ENCODE results near the gene ADAMTSL5. TPM values are rescaled to one million over a fixed set of nuclear protein-coding genes. Genes with fewer than 3 reads are reported as not detected.

The ADAMTSL5 gene
- total and polyA plus RNA-seq, 2 of the 13 experiments (the other 11 are each of a cell fraction or from before 2014, with no cell fraction given): 0.60 to 2.7 TPM

DNA sequence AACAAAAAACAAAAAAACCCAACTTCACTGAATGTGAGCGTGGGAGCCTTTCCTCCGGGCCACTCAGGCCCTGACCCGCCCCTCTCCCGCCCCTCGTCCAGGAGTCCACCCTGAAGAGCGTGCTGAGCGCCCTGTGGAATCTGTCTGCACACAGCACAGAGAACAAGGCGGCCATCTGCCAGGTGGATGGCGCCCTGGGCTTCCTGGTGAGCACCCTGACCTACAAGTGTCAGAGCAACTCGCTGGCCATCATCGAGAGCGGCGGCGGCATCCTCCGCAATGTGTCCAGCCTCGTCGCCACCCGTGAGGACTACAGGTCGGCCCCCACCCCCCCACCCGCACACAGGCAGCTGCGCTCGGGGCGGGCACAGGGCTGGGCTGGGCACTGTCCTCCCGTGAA, 51.0 kb downstream of the ADAMTSL5 start:
- no peak overlapping the region for H3K9ac ChIP-seq (ENCODE audit: insufficient read depth, low read depth, low read length)
- H3K4me2 ChIP-seq (ENCODE audit: low read depth, low read length): no peak overlapping the region
- no peaks in the 10 kb centered on the region for H3K79me2 ChIP-seq (ENCODE audit: insufficient read depth, low read length)
- no peaks in the 10 kb centered on the region for H3K9me3 ChIP-seq (ENCODE audit: low read length)
- ChIA-PET CTCF (ENCODE audit: low intra/inter-chr PET ratio, low total read pairs) (no interaction called here), POLR2A (no interaction called here)
- intact Hi-C loops (cut with micrococcal nuclease; ENCODE audit: unreplicated experiment) (no loop called here), in situ Hi-C loops (cut with HindIII; ENCODE audit: extremely low pct_ligation_motif_present, low pct_unique_long_range_greater_than_20kb) (no loop called here)
- H3K27ac ChIP-seq (ENCODE audit: extremely low read length, insufficient read depth, low read length): no peak overlapping the region
- no peak overlapping the region for H2AFZ ChIP-seq (ENCODE audit: low read length)
- WGBS (ENCODE audit: low lambda C conversion rate): 8% methylated on average over 2 of the region's 24 CpGs
- DNase-seq (ENCODE audit: low spot score) (peak; percentile 49), FAIRE-seq (no peak), ATAC-seq (peak; percentile 73)
- H3K36me3 ChIP-seq (replicated peaks in 1 of 2; ENCODE audit: control insufficient read depth in 1 of 2, insufficient read depth in 2 of 2, low read length in 2 of 2): no peaks in the 10 kb centered on the region
- no TSS peak for BruUV-seq (replicated peaks)
- H3K4me3 ChIP-seq (replicated peaks in 1 of 3; ENCODE audit: insufficient read depth in 1 of 3, low read depth in 2 of 3, low read length in 3 of 3): no peak overlapping the region
- peaks cover 5% of the 10 kb centered on the region; the same call in 1 of the 2 replicates for H4K20me1 ChIP-seq (ENCODE audit: insufficient read depth, low read length)
- peaks cover 15% of the 10 kb centered on the region for H3K4me1 ChIP-seq (ENCODE audit: insufficient read depth, low read length)
- peaks cover 0 to 15% of the 10 kb centered on the region in 2 experiments; a peak in 4 of 5 replicates for H3K27me3 ChIP-seq (ENCODE audit: control insufficient read depth in 1 of 2, insufficient read depth in 2 of 2, low read length in 2 of 2)
- TF ChIP-seq WIZ (CRISPR knock-in tag; IDR thresholded peaks at IDR 0.05) (no peak), BHLHE40 (IDR thresholded peaks at IDR 0.05; ENCODE audit: low read length) (no peak), ZFP36L2 (CRISPR knock-in tag; IDR thresholded peaks at IDR 0.05) (no peak), NR2F1 (CRISPR knock-in tag; IDR thresholded peaks at IDR 0.05) (no peak), HCFC1 (IDR thresholded peaks at IDR 0.05; ENCODE audit: low read depth, low read length) (no peak), HOXA3 (CRISPR knock-in tag; IDR thresholded peaks at IDR 0.05) (peak; percentile 62), ZNF251 (CRISPR knock-in tag; IDR thresholded peaks at IDR 0.05) (no peak), ATF7 (IDR thresholded peaks at IDR 0.05) (no peak), ATF7 (CRISPR knock-in tag; IDR thresholded peaks at IDR 0.05) (no peak), ZBTB39 (CRISPR knock-in tag; IDR thresholded peaks at IDR 0.05) (no peak), CBFB (CRISPR knock-in tag; IDR thresholded peaks at IDR 0.05) (no peak), GPBP1L1 (CRISPR knock-in tag; IDR thresholded peaks at IDR 0.05) (no peak)
- TF ChIP-seq, protein P1, sequence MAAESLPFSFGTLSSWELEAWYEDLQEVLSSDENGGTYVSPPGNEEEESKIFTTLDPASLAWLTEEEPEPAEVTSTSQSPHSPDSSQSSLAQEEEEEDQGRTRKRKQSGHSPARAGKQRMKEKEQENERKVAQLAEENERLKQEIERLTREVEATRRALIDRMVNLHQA (CRISPR knock-in tag; IDR thresholded peaks at IDR 0.05): no peak
- TF ChIP-seq, protein P2, sequence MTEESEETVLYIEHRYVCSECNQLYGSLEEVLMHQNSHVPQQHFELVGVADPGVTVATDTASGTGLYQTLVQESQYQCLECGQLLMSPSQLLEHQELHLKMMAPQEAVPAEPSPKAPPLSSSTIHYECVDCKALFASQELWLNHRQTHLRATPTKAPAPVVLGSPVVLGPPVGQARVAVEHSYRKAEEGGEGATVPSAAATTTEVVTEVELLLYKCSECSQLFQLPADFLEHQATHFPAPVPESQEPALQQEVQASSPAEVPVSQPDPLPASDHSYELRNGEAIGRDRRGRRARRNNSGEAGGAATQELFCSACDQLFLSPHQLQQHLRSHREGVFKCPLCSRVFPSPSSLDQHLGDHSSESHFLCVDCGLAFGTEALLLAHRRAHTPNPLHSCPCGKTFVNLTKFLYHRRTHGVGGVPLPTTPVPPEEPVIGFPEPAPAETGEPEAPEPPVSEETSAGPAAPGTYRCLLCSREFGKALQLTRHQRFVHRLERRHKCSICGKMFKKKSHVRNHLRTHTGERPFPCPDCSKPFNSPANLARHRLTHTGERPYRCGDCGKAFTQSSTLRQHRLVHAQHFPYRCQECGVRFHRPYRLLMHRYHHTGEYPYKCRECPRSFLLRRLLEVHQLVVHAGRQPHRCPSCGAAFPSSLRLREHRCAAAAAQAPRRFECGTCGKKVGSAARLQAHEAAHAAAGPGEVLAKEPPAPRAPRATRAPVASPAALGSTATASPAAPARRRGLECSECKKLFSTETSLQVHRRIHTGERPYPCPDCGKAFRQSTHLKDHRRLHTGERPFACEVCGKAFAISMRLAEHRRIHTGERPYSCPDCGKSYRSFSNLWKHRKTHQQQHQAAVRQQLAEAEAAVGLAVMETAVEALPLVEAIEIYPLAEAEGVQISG (CRISPR knock-in tag; IDR thresholded peaks at IDR 0.05): no peak
- TF ChIP-seq, protein P3, sequence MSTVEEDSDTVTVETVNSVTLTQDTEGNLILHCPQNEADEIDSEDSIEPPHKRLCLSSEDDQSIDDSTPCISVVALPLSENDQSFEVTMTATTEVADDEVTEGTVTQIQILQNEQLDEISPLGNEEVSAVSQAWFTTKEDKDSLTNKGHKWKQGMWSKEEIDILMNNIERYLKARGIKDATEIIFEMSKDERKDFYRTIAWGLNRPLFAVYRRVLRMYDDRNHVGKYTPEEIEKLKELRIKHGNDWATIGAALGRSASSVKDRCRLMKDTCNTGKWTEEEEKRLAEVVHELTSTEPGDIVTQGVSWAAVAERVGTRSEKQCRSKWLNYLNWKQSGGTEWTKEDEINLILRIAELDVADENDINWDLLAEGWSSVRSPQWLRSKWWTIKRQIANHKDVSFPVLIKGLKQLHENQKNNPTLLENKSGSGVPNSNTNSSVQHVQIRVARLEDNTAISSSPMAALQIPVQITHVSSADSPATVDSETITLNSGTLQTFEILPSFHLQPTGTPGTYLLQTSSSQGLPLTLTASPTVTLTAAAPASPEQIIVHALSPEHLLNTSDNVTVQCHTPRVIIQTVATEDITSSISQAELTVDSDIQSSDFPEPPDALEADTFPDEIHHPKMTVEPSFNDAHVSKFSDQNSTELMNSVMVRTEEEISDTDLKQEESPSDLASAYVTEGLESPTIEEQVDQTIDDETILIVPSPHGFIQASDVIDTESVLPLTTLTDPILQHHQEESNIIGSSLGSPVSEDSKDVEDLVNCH (CRISPR knock-in tag; IDR thresholded peaks at IDR 0.05): no peak

Data from HepG2 (cell line).